Duodenal mucosa (tissue), 2 donors: ENCODE data around the gene ATG9A.

Experiments
- H3K27ac ChIP-seq: one replicate; pipeline ENCODE4 v1.7.0; 2013; ENCODE audit warnings: low read depth, low read length
- H3K27me3 ChIP-seq, 2 donors: one replicate each; pipeline ENCODE4 v1.7.0; 2013; ENCODE audit warnings: low read length in 2 of 2, control low read depth in 1 of 2; ENCODE audit not compliant: insufficient read depth in 2 of 2, control insufficient read depth in 1 of 2
- H3K36me3 ChIP-seq, 2 donors: one replicate each; pipeline ENCODE4 v1.7.0; 2013; ENCODE audit warnings: low read length in 2 of 2, control low read depth in 1 of 2; ENCODE audit not compliant: insufficient read depth in 2 of 2, control insufficient read depth in 1 of 2
- H3K4me1 ChIP-seq, 2 donors: one replicate each; pipeline ENCODE4 v1.7.0; 2013; ENCODE audit warnings: low read length in 2 of 2, control low read depth in 1 of 2; ENCODE audit not compliant: insufficient read depth in 2 of 2, control insufficient read depth in 1 of 2
- H3K4me3 ChIP-seq, 2 donors: one replicate each; pipeline ENCODE4 v1.7.0; 2013; ENCODE audit warnings: low read length in 2 of 2, low read depth in 1 of 2
- H3K9ac ChIP-seq, 2 donors: one replicate each; pipeline ENCODE4 v1.7.0; 2013; ENCODE audit warnings: low read length in 2 of 2, low read depth in 1 of 2
- H3K9me3 ChIP-seq, 2 donors: one replicate each; pipeline ENCODE4 v1.7.0; 2013; ENCODE audit warnings: low read length in 2 of 2, control low read depth in 1 of 2; ENCODE audit not compliant: control insufficient read depth in 1 of 2

Gene ATG9A

GRCh38 chr2:219245148-219245898 is 15.9 kb upstream of the ATG9A start, which contains the start of the genes GLB1L and STK16:
TSS of gene GLB1L (minus strand) at chr2:219245444. CDS start at chr2:219243573, 1,871 bp downstream.
TSS of gene STK16 (plus strand) at chr2:219245479. CDS start at chr2:219246000, 521 bp downstream.
- peaks cover 60% of the 10 kb centered on the region in 2 donors for H3K4me1 ChIP-seq
- H3K9ac ChIP-seq, result peak within 1 kb of the TSS; percentile 68 to 95
- no peaks in the 10 kb centered on the region for H3K27me3 ChIP-seq
- H3K9me3 ChIP-seq, result no peaks in the 10 kb centered on the region
- peak within 1 kb of the TSS; percentile 90 for H3K27ac ChIP-seq
- H3K36me3 ChIP-seq, result peaks cover 7 to 18% of the 10 kb centered on the region in 2 donors
- peak within 1 kb of the TSS; percentile 71 to 87 for H3K4me3 ChIP-seq

- Histone ChIP-seq H3K4me3 (peak overlapping the region; percentile 71 to 87), H3K36me3 (peaks cover 7 to 15% of the 10 kb centered on the region in 2 donors), H3K4me1 (peaks cover 54 to 55% of the 10 kb centered on the region in 2 donors), H3K27ac (peak overlapping the region; percentile 90), H3K9ac (peak overlapping the region; percentile 68 to 95), H3K27me3 (no peaks in the 10 kb centered on the region), H3K9me3 (no peaks in the 10 kb centered on the region)
Measured at GRCh38 chr2:219244789-219245147, 15.3 kb upstream of the ATG9A start.

GRCh38 chr2:219243291-219243761 is 13.9 kb upstream of the ATG9A start:
- H3K4me3 ChIP-seq, result peak overlapping the region; percentile 50 to 59

GRCh38 chr2:219234331-219234730 is 4.9 kb upstream of the ATG9A start:
- no peak overlapping the region for H3K9ac ChIP-seq
- peaks cover 10 to 12% of the 10 kb centered on the region in 2 donors for H3K4me1 ChIP-seq
- H3K4me3 ChIP-seq, result no peak overlapping the region
- H3K27ac ChIP-seq, result no peak overlapping the region
- no peaks in the 10 kb centered on the region for H3K9me3 ChIP-seq
- peaks cover 42 to 65% of the 10 kb centered on the region in 2 donors for H3K36me3 ChIP-seq
- H3K27me3 ChIP-seq, result no peaks in the 10 kb centered on the region

More at GRCh38 chr2:219243291-219243761, 13.9 kb upstream of the ATG9A start:
- Histone ChIP-seq H3K27me3 (no peaks in the 10 kb centered on the region), H3K4me1 (peaks cover 40% of the 10 kb centered on the region in 2 donors), H3K36me3 (peaks cover 7 to 15% of the 10 kb centered on the region in 2 donors), H3K27ac (no peak overlapping the region), H3K9ac (peak overlapping the region in 1 of 2 donors; percentile 33), H3K9me3 (no peaks in the 10 kb centered on the region)

- Histone ChIP-seq H3K36me3 (peaks cover 40 to 50% of the 10 kb centered on the region in 2 donors), H3K9me3 (no peaks in the 10 kb centered on the region), H3K4me1 (peaks cover 24 to 26% of the 10 kb centered on the region in 2 donors), H3K4me3 (peak overlapping the region; percentile 93 to 98), H3K27me3 (no peaks in the 10 kb centered on the region), H3K9ac (peak overlapping the region; percentile 86 to 88), H3K27ac (peak overlapping the region; percentile 86)
Measured at GRCh38 chr2:219230059-219230540, 664 bp upstream of the ATG9A start.

GRCh38 chr2:219228911-219229304 is 528 bp downstream of the ATG9A start:
- H3K27ac ChIP-seq, result peak overlapping the region; percentile 94
- peak overlapping the region; percentile 92 for H3K9ac ChIP-seq
- no peaks in the 10 kb centered on the region for H3K27me3 ChIP-seq
- H3K4me3 ChIP-seq, result peak overlapping the region; percentile 89 to 93
- no peaks in the 10 kb centered on the region for H3K9me3 ChIP-seq
- H3K36me3 ChIP-seq, result peaks cover 46 to 50% of the 10 kb centered on the region in 2 donors
- H3K4me1 ChIP-seq, result peaks cover 24 to 26% of the 10 kb centered on the region in 2 donors

- peaks cover 24 to 26% of the 10 kb centered on the region in 2 donors for H3K4me1 ChIP-seq
- no peaks in the 10 kb centered on the region for H3K27me3 ChIP-seq
- H3K4me3 ChIP-seq, result peak overlapping the region; percentile 89 to 93
- H3K9me3 ChIP-seq, result no peaks in the 10 kb centered on the region
- peaks cover 46 to 50% of the 10 kb centered on the region in 2 donors for H3K36me3 ChIP-seq
- H3K27ac ChIP-seq, result no peak overlapping the region
- peak overlapping the region; percentile 92 for H3K9ac ChIP-seq
Measured at GRCh38 chr2:219228041-219228910, 1.2 kb downstream of the ATG9A start.

- Histone ChIP-seq H3K27ac (no peak overlapping the region), H3K4me3 (no peak overlapping the region), H3K36me3 (peaks cover 52 to 61% of the 10 kb centered on the region in 2 donors), H3K9ac (no peak overlapping the region), H3K27me3 (no peaks in the 10 kb centered on the region), H3K4me1 (peaks cover 17 to 18% of the 10 kb centered on the region in 2 donors), H3K9me3 (no peaks in the 10 kb centered on the region)
Measured at GRCh38 chr2:219225350-219225749, 4.1 kb downstream of the ATG9A start.

- H3K4me1 ChIP-seq, result peaks cover 24 to 26% of the 10 kb centered on the region in 2 donors
- peaks cover 57 to 71% of the 10 kb centered on the region in 2 donors for H3K36me3 ChIP-seq
- no peak overlapping the region for H3K27ac ChIP-seq
- H3K27me3 ChIP-seq, result no peaks in the 10 kb centered on the region
- H3K9ac ChIP-seq, result no peak overlapping the region
- no peak overlapping the region for H3K4me3 ChIP-seq
- no peaks in the 10 kb centered on the region for H3K9me3 ChIP-seq
Measured at GRCh38 chr2:219223831-219224610, 5.4 kb downstream of the ATG9A start.
